Ishikawa (cell line): ENCODE measurements around the gene RHBDD3.

ENCODE experiments used
- CEBPB ChIP-seq: IDR thresholded peaks from 2 replicates; pipeline ENCODE4 v1.6.1; 2012
- CREB1 ChIP-seq: IDR thresholded peaks from 2 replicates; pipeline ENCODE4 v1.6.1; 2012; ENCODE audit warnings: low read depth
- EGR1 ChIP-seq: IDR thresholded peaks from 2 replicates; pipeline ENCODE4 v1.6.1; 2012
- EP300 ChIP-seq: IDR thresholded peaks from 2 replicates; pipeline ENCODE4 v1.6.1; 2012; ENCODE audit warnings: borderline replicate concordance
- FOXM1 ChIP-seq: IDR thresholded peaks from 2 replicates; pipeline ENCODE4 v1.6.1; 2012; ENCODE audit warnings: low read depth, borderline replicate concordance
- MAX ChIP-seq: IDR thresholded peaks from 2 replicates; pipeline ENCODE4 v1.6.1; 2012
- NFIC ChIP-seq: IDR thresholded peaks from 2 replicates; pipeline ENCODE4 v1.6.1; 2012
- RAD21 ChIP-seq: IDR thresholded peaks from 2 replicates; pipeline ENCODE4 v1.6.1; 2012; ENCODE audit warnings: low read depth
- REST ChIP-seq: IDR thresholded peaks from 2 replicates; pipeline ENCODE4 v1.6.1; 2012; ENCODE audit warnings: low read depth, mild to moderate bottlenecking
- TAF1 ChIP-seq: IDR thresholded peaks from 2 replicates; pipeline ENCODE4 v1.6.1; 2012; ENCODE audit warnings: low read depth, mild to moderate bottlenecking
- TCF12 ChIP-seq: IDR thresholded peaks from 2 replicates; pipeline ENCODE4 v1.6.1; 2012; ENCODE audit warnings: low read depth
- TEAD4 ChIP-seq: IDR thresholded peaks from 2 replicates; pipeline ENCODE4 v1.6.1; 2012
- USF1 ChIP-seq: IDR thresholded peaks from 2 replicates; pipeline ENCODE4 v1.6.1; 2012
- YY1 ChIP-seq: IDR thresholded peaks from 2 replicates; pipeline ENCODE4 v1.6.1; 2012; ENCODE audit warnings: low read depth
- ZBTB7A ChIP-seq: IDR thresholded peaks from 2 replicates; pipeline ENCODE4 v1.6.1; 2012; ENCODE audit warnings: low read depth

RHBDD3 gene

GRCh38 chr22:29216011-29216872 is 51.5 kb downstream of the RHBDD3 start:
- TF ChIP-seq NFIC, result no peak
- TF ChIP-seq EGR1, result no peak
- no peak for TF ChIP-seq YY1
- no peak for TF ChIP-seq TEAD4
- TF ChIP-seq CEBPB, result no peak
- TF ChIP-seq ZBTB7A, result no peak
- TF ChIP-seq REST, result no peak
- TF ChIP-seq TCF12, result no peak
- no peak for TF ChIP-seq EP300
- no peak for TF ChIP-seq USF1

- TF ChIP-seq ZBTB7A (no peak), YY1 (no peak), TCF12 (no peak), CREB1 (no peak), MAX (no peak)
These were observed 52.5 kb downstream of the RHBDD3 start for GRCh38 chr22:29215012-29215860.

GRCh38 chr22:29214232-29214631 is 53.5 kb downstream of the RHBDD3 start:
- TF ChIP-seq ZBTB7A, result no peak
- no peak for TF ChIP-seq CREB1

GRCh38 chr22:29213493-29213892 is 54.3 kb downstream of the RHBDD3 start:
- TF ChIP-seq RAD21, result no peak
- TF ChIP-seq EGR1, result no peak
- no peak for TF ChIP-seq TAF1

- no peak for TF ChIP-seq CREB1
- TF ChIP-seq MAX, result no peak
- no peak for TF ChIP-seq EGR1
- TF ChIP-seq TEAD4, result no peak
- TF ChIP-seq TCF12, result no peak
- TF ChIP-seq CEBPB, result no peak
- no peak for TF ChIP-seq FOXM1
- TF ChIP-seq ZBTB7A, result no peak
- TF ChIP-seq REST, result no peak
- TF ChIP-seq TAF1, result no peak
- no peak for TF ChIP-seq NFIC
- no peak for TF ChIP-seq YY1
- TF ChIP-seq EP300, result no peak
- TF ChIP-seq RAD21, result no peak
- no peak for TF ChIP-seq USF1
These were observed 55.0 kb downstream of the RHBDD3 start for GRCh38 chr22:29212743-29213142.

GRCh38 chr22:29211466-29211865 is 56.3 kb downstream of the RHBDD3 start:
- no peak for TF ChIP-seq TAF1
- TF ChIP-seq EP300, result no peak
- TF ChIP-seq USF1, result no peak
